IPS-NIHi11 (cell line): ENCODE measurements around the gene SDC4.
"Not testable (repeated sequence)": the region's sequence is repeated elsewhere in the genome, so short reads cannot be mapped to it uniquely, and the experiment has no call there.

Experiments
- DNase-seq: peaks from one replicate; pipeline ENCODE4 v3.0.0; 2012; ENCODE audit warnings: mixed read lengths, low spot score

The SDC4 gene

DNA sequence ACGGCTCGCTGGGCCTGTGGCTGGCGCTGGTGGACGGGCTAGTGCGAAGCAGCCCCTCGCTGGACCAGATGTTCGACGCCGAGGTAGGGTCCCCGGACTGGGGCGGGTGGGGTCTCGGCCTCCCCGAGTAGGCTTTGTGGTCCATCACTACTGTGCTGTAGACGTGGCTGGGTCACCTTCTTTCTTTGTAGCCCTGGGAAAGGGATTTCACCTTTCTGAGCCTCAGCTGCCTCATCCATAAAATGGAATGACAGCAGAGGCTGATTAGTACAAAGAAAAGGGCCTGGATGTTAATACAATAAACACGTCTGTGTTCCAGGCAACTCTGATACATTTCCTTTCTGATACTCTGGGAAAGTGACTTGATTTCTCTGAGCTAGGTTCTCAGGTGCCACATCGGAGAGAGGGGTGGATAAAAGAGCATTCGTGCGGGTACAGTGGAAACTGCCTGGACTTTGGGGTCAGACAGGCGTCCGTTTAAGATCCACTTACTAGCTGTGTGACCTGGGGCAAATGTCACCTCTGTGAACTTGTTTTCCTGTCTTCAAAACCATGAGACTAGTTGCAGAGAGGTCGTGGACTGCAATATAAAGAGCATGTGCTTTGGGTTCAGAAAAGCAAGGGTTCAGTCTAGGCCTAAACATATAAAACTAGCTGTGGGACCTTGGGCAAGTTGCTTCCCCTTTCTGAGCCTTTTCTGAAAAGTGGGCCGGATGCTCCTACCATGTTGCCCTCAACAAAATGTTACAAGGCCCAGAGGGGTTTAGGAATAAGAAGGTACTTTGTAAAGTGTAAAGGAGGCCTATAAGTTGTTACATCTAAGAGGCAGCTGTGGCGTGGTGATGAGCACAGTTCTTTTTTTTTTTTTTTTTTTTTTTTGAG lies 15.6 kb upstream of the SDC4 start:
- no peak for DNase-seq

DNA sequence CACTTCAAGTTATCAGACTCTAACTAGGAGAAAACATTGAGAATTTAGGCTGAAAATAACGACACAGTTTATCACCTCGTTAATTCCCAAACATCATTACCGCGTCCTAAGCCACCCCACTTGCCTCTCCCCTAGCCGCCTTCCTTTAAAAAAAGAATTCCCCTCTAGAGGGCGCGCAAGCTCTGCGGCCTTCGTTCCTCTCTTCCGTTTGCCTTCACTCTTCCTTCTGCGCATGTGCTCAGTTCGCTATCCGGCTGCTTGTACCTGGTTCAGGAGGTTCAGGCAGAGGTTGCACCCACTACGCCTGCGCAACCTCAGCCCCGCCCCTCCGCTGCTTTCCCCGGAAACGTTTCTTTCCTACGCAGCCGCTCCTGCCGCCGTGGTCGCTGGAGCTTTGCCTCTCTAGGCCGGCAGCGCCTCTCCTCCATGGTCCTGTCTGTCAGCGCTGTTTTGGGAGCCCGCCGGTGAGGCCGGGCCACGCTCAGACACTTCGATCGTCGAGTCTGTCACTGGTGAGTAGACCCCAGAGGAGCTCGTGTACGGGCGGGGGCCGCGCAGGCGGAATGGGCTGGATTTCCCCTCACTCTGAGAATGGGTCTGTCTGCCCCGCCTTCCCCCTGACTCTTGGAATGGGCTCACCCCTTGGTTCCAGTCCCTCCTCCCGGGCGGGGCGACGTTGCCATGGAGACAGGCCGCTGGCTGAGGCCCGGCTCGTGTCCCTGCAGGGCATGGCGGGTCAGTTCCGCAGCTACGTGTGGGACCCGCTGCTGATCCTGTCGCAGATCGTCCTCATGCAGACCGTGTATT lies 14.8 kb upstream of the SDC4 start, which contains the start of gene SYS1:
Gene SYS1 (plus strand): TSS at position 353 of the 807 bp plus-strand sequence. CDS start 376 bp downstream, at position 729.
- DNase-seq, result peak; percentile 96

DNA sequence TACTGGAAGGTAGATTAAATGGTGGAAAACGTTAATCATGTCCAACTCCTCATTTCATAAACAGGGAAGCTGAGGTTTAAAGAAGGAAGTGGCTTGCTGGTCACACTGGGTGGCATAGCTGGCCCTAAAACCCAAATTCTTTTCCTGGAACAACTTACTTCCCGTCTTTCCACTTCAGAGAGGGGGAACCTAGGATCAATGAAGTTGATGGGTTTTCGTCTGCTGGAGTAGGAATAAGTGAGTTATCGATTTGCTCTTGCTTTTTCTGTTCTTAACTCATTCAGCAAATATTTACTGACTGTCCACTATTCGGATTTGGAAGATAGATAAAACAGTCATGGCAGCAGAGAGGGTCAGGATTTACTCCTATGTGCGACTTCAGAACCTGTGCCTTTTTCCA lies 13.6 kb upstream of the SDC4 start:
- DNase-seq, result no peak

DNA sequence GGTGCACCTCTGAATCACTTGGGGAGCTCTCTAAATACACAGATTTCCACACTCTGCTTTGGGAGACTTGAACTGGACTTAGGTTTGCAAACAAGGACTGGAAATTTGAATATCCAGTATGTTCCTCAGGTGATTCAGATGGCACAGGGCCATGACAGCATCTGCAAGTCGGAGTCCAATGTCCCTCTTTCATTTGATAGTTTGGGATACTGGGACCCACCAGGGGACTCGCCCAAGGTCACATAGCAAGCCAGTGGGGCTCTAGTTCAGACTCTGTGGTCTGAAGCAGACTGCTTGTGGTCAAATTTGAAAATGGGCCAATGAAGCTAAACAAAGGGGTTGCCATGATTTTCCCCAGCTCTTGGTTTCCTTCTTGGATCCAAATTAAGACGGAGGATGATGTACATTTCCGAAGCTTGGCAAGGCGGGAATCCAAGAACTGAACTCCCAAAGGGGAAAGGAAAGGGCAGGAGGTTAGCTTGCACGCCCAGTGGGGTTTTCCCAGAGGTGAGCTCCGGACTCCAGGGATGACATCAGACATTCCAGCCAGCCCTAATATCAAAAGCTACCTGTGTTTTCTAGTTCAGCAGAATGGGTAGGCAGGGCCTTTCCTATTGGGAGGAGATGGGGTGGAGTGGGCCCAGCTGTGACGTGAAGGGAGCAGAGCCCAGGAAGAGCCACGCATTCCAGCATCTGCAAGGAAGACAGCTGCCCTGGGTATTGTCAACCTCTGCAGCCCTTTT lies 11.4 kb upstream of the SDC4 start:
- DNase-seq, result no peak

DNA sequence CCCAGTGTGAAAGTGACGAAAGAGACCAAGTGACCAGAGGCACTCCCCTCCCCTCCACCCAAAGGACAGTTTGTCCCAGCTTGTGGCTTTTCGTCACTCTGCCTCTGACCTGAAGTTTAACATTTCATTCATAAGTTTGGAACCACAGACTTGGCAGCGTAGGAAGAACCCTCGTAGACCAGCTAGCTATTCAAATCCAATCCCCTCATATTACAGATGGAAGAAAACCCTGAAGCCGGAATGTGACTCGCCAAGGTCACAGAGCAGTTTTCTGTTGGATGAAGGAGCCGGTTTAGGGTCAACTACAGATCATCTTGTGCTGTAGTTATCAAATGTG lies 10.8 kb upstream of the SDC4 start:
- DNase-seq, result no peak

DNA sequence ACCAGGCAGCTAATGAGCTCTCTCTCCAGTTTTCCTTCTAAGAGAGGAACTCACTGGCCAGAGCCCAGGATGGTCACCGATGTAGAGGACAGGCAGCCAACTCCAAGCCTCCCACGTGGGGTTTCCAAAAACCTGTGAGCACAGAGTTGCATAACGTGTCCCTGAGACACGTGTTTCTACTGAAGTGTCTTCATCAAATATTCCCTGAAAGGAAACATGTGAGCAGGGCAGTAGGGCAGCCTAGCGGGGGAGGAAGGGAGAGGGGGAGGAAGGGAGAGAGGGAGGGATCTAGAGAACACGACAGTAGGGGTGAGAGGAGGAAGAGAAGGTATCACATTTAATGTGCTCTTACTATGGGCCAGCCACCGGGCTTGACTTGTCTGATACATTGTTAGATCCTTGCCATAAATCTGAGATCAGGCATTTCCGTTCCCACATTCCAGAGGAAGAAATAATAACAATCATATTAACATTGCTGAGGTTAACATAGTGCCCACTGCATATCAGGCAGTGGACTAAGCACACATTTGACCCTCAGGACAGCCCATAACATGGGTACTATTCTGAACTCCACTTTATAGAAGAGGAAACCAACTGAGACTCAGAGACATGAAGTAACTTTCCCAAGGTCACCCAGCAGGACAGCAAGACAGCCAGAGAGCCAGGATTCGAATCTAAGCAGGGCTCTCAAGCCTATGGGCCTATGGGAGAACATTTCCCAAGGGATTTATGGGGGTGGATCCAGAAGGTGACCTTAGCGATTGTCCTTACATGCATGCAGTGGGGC lies 10.3 kb upstream of the SDC4 start:
- no peak for DNase-seq

DNA sequence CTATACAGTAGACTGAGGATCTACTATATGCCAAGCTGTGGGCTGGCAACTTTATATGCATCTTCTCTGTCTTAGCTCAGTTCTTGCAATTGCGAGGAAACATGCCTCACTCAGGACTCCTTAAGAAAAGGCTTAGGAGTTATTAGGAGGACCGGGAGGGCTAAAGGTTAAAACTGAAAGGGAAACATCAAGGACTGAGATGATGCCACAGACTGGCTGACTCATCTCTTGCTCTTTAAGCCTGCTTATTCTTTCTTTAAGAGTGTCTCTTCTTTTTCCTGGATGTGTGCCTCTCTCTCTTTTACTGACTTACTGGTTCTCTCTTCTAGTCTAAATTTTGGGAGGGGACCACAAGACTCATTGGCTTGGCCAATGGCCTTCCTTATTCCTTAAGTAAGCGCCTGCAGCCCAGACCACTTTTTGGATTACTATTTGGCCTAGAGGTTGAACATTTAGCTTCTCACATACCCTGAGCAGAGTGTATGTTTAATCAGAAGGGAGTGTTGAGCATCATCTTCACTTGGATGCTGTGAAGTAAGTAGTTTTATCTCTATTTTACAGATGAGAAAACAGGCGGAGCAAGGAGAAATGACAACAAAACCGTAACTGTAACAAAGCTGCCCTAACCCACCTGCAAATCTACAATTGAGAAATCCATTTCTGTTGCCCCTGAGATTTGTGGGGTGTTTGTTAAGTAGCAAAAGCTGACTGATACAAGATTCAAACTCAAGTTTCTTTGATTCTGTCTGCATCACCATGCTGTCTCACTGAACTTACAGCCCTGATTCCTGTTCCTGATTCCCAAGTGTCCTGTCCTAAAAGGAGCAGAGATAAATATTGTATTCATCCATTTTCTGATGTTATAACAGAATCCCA lies 7.2 kb upstream of the SDC4 start:
- DNase-seq, result no peak

DNA sequence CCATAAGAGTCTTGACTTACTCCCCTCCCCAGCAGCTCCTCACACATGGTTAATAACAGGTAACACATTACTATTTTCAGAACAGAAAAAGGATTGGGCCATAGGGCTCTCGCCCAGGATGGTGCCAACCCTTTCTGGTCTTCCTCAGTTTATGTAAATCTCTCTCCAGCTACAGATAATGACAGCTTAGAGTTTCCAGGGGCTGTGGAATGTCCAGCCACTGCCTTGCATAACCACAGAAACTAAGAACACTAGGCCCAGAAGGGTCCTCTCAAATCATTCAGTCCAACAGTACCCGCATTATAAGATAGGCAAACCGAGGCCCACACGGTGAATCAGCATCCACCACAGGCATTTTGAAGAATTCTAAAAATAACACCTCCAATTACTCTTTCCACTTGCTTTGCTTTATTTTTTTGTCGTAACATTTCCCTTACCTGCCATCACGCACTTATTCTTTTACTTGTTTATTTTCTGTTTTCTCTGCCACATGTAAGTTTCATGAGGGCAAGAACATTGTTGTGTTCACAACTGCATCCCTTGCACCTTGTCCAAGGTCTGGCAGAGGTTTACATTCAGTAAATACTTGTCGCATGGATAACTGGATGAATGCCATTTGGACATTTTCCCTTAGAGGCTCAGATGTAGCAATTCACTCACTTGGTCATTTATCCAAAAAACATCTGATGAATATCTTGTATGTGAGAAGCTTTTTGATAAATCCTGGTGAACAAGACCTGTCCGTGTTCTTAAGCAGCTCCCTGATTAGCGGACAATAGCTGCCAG lies 6.4 kb upstream of the SDC4 start:
- no peak for DNase-seq

DNA sequence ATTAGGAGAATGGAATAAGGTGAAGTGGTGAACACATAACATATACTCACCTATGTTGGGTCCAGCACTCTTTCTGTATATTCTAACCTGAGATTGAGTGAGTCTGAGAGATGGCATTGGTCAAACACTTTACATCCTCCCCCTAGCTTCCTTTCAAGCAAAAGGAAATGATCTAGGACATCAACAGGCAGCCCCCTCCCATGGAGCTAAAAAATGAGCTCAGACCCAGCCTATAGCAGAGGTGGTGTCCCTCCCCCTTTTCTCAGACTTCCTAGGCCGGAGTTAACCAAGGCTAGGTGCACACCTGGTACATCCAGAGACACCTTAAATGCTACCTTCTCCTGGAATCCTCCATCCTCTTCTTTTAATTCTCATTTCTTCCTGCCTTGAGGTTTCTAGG lies 5.5 kb upstream of the SDC4 start:
- DNase-seq, result no peak

DNA sequence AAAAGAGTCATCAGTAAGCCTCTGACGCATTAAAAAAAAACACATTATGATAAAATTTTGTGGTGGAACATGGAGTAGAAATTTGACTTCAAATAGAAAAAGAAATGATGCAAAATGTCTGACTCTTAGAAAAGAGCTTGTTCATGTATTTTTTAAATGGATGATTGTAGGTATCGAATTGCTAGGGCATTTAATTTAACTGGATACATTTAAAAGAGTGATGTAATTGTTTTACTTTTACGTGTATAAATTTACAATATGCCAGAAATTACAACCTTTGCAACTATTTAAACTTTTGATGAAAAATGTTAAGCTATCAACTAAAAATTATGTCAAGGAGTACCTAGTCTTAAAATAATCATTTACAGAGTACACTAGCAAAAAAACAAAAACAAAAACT lies 4.5 kb upstream of the SDC4 start:
- no peak for DNase-seq

DNA sequence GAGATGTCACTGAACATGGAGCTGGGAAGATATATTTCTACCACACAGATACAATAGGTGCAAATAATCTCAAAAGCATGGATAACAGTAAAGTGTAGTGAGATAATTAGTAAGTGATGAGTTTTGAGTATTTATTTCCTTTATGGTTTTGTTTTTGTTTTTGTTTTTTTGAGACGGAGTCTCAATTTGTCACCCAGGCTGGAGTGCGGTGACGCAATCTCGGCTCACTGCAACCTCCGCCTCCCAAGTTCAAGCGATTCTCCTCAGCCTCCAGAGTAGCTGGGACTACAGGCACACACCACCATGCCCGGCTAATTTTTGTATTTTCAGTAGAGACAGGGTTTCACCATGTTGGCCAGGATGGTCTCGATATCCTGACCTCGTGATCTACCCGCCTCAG lies 2.6 kb upstream of the SDC4 start:
- not testable (repeated sequence) for DNase-seq

DNA sequence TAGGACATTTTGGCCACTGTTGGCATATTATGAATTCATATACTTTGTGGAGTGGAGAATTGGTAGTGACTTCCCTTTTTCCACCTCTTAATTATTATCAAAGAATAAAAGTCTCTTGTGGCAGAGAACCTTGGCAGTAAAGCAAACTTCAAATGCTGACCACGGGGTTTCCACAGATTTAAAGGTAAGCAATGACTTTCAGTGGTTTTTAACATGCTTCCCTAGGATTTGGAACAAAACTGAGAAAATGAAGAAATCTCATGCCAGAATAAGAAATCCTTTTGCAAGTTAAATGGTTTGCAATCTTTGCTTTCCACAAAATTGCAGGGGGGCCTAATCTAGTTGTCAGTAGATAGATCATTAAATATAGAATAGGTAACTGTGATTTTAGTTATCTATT lies 2.0 kb upstream of the SDC4 start:
- no peak for DNase-seq

DNA sequence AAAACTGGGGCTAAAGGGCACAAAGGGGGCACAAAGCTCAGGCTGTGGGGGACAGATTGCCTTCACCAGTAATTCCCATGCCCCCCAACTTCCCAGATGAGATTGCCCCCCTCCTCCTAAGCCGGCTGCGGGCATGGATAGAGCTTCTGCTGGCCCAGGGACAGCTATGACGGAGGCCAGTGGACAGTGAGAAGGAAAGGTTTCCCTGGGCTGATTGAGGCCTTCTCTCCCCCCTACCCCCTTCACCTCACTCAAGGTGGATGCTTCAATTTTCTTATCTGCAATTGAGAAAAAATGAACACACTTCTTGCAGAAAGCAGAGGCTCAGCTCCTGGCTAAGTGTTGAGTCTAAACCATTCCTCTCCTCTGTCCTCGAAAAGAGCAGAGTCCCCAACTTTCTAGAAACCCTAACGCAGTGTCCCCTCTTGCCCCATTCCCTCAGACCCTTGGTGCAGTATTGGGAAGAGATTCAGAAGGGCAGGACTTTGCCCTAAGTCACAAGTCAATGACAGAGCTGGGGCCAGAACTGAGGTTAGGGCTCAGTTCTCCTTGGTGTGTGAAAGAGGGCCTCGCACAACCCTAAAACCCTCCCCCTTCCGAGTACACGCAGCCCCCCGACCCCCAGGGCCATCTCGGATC lies 808 bp downstream of the SDC4 start:
- DNase-seq, result no peak

DNA sequence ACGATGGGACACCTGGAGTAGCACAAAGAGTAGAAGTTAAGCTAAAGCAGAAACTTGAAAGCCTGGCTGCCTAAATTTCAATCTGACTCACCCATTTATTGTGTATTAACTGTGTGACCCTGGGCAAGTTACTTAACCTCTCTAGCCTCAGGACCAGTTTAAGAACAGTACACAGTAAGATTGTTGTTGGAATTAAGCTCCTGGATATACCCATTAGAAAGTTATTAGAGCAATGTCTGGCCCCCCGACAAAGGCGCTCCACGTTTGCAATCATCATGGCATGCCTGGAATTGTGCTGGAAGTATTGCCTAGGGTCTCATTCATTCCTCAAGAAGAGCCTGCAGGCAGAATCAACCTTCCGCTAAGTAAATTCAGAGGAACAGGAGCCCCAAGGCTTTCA lies 1.4 kb downstream of the SDC4 start:
- DNase-seq, result no peak

DNA sequence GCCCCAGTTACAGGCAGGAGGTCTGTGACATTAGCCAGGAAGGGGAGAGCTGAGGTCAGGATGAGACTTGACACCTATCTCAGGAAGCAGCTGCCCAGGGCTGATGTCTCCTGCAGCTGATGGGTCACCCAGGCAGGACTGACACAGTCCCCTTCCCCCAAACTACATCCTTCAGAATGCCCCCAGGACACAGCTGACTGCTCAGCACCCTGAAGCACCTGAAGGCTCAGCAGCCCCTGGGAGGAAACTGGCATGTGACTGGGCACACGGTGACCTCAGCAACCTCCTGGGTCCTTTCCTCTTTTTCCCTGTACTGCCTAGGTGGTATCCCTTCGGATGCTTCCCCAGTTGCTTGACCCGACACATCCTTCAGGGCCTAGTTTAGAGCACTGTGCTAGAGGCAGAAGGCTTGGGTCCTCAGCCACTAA lies 1.9 kb downstream of the SDC4 start:
- DNase-seq, result no peak

DNA sequence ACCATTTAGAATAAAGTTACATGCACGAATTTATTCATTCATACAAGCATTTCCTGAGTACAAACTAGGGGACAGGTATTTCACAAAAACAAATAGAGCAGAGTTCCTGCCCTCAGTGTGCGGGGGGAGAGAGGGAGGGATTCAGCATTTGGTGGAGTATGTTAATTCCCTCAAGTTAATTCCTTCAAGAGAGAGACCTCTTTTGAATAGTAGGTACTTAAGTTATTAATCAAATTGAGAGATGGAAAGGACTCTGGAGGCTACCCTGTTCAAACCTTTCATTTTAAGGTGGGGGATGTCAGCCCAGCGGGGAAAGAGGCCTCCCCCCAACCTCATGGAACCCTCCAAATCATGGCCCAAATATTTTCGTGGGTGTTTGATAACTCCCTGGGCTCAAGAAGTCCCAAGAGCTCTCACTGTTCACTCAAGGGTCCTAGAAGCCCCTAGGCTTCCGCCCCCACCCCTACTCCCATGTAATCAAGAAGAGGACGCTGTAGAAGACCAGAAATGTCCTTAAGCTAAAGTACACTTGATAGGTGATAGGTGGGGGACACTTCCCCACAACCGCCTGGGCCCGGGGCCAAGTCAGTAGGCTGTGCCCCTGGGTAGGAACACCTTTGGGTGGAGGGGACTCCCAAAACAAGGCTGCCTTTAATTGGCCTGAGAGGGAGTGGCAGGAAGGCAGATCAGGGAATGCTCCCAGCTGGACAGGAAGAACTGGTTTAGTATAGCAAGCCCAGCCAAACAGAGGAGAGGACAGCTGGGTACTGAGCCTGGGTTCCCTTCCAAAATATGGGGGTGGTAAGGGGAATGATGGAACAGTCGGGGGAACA lies 2.9 kb downstream of the SDC4 start:
- no peak for DNase-seq

DNA sequence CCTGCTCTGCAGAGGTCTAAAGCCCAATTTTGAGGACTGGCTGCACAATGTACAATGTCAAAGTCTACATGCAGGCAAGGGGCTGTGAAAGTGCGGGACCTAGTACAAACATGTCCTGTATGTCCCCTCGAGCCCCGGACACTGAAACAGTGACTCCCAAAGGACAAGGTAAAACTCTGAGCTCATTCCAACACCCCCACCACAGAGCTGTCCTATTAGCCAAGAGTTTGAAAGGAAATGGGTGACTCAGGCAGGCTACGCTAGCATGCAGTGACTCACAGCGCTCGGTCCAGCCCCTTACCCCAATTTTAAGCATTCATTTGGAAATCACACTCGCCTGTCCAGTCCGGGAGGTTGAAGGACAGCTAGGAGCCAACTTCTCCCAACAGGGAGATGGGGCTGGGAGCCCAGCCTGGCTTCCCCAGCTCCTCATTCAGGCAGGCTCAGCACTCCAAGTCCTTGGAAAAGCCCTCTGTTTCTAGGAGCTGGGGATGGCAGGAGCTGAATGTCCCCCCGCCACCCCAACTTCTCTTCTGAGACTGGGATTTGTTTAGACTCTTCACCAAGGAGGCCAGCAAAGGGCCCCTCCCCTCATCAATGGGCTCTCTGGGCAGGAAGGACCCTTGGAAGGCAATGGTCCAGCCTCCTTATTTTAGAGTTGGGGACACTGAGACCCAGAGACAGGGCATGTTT lies 3.9 kb downstream of the SDC4 start:
- DNase-seq, result no peak
